Dedifferentiated amniotic fluid mesenchymal stem cell (primary cell): ENCODE results near the gene NOL4L.

Experiments
- DNase-seq: peaks from one replicate; pipeline ENCODE4 v3.0.0-alpha.2; 2016; ENCODE audit errors: extremely low spot score

NOL4L gene

DNA sequence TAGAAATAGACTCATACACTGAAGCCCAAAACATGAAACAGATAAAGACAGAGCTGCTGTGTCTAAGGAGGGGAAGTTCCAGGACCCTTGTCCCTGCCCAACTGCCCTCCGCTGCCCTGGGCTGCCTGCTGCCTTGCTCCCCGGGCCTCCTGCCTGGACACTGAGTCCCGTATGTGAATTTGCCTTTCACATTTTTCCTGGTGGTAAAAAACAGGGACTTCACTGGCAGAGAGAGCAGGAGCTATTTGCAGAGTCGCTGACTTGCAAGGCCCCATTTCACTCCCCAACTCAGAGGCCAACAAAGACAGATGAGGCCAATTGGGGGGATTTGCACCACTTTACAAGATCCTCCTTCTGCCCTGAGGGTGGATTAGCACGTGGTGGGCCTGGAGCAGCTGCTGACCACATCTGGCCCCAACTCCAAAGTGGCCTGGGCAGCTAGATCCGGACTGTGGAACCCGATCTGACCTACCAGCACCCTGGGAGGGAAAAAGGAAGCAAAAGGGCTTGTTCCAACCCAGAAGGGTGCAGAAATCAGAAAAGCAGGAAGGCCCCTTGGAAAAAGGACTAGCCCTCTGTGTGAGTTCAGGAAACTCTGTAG lies 61.4 kb downstream of the NOL4L start:
- DNase-seq: no peak

DNA sequence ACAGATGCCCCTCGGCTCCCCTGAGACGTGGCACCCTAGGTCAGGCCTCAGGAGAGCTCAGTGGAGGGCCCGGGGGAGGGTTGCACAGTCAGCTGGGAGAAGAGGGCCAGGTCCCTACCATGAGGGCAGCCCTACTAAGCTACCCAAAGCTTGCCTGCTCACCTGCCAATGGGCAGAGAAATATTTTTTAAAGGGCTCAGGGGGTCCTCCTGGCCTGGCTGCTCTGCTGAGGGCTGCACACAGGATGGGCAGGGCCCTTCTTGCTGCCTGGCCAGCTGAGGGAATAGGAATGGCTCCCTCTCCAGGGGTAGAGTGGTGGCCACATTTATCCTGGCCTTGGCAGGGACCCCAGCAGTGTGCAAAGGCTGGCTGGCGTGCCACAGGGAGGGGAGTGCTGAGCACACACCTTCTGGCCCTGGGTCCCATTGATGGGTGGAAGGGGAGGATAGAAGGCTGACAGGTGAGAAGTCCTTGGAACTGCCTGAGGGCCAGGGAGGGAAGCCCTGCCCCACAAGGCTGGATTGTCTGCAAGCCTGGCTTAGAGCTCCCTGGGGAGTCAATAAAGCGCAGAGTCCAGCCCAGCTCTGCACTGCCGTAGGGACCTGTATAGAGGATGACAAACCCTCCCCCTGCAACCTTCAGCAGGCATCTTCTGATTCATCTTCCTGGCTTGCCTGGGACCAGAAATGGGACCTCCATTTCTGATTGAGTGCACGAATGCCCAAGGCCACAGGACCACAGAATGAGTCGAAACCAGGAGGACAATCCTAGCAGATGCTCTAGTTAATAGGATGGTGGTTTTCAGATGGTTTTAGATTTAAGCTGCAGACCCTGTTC lies 62.1 kb downstream of the NOL4L start:
- DNase-seq: no peak

DNA sequence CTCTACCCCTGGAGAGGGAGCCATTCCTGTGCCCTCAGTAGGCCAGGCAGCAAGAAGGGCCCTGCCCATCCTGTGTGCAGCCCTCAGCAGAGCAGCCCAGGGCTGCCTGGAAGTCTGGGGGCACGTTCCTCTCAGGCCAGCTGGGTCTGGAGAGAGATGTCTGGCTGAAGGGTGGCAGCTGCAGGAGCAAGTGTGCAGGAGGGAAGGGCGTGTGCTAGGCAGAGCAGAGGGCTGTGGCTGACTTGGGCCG lies 62.7 kb downstream of the NOL4L start:
- no peak for DNase-seq

DNA sequence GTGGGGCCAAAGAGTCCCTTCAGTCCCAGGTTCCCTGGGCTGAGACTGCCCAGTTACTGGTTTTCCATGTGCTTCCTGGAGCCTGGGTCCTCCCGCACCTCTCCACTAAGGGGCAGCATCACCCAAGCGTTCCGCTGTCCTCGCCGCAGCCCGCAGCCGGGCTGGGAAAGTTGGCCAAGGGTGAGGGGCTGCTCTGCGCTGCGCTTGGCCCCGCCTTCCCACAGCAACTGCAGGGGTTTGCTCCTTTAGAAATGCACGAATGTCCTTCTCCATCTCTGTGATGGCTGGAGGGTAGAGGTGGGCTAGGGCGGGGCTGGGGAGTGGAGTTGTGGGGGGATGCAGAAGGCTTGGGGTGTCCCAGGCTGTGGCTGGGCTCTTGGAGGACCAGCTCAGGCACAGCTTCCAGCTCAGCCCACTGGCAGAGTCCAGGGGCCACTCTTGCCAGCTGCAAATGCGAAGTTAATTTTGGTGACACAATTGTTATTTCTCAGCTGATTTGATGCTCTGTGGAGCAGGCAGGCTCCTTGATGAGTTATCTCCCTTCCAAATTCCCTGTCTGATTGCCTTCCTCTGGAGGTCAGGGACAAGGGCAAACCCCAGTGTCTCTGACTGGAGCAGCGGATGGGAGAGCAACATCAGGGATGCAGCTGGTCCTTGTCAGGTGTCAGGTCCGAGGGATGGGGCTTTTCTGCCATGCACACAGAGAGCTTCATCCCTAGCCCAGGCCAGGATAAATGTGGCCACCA lies 63.2 kb downstream of the NOL4L start:
- peak; percentile 26 for DNase-seq

DNA sequence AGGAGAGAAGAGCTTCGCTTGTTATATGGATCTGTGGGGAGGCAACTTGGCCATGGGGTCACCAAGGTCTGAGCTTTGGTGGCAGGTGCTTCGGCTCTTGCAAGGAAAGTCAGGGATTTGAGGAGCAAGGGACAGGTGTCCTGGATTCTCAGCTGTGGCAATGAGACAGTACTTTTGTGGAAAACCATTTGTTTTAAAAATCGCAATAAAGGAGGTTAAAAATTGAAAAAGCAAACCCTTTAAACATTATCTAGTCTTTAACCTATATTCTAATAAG lies 64.3 kb downstream of the NOL4L start:
- DNase-seq: no peak

DNA sequence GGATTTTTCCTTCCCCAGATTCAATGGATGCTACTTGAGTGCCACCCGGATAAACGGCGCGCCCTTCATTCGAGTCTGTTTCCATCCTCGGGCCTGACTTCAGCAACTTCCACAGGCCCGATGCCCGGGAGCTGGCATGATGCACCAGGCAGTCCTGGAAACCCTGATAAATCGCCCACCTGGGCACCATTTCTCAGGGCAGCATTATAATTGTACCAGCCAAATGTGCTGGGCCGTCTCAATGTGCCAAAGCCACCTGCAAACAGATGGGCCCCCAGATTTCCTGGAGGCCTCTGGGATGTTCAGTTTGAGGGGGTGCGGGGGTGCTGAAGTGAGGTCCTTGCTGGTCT lies 65.8 kb downstream of the NOL4L start:
- DNase-seq: no peak

DNA sequence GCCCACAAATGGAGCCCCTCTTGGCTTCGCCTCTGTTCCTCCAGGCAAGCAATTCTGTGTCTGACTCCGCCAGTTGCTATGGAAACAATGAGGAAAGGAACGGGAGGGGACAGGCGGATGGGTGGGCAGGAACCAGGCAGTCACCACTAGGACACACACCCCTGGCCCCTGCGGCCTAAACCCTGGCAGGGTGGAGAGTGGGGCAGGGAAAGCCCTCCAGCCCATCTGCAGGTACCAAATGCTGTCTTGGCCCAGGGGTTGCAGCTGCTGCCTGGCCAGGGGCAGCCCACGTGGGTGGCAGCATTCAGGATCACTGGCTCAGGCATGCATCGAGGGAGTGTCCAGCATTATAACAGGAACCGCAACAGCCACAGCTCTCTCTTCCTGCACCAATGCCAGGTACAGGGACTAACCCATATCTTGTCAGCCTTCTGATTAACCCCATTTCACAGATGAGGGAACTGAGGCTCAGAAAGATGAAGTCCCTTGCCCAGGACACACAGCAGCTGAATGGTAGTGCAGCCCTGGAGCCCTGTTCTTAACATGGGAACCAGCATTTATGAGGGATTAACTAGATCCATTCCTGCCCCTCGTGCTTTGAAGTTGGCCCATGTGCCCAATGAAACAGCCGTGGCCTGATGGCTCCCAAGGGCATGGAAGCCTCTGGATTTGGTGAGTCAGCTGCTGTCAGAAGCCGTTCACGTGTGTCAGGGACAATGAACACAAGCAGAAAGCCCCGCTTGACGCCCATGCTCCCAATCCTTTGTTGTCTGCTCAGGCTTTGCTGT lies 66.3 kb downstream of the NOL4L start:
- DNase-seq: no peak

DNA sequence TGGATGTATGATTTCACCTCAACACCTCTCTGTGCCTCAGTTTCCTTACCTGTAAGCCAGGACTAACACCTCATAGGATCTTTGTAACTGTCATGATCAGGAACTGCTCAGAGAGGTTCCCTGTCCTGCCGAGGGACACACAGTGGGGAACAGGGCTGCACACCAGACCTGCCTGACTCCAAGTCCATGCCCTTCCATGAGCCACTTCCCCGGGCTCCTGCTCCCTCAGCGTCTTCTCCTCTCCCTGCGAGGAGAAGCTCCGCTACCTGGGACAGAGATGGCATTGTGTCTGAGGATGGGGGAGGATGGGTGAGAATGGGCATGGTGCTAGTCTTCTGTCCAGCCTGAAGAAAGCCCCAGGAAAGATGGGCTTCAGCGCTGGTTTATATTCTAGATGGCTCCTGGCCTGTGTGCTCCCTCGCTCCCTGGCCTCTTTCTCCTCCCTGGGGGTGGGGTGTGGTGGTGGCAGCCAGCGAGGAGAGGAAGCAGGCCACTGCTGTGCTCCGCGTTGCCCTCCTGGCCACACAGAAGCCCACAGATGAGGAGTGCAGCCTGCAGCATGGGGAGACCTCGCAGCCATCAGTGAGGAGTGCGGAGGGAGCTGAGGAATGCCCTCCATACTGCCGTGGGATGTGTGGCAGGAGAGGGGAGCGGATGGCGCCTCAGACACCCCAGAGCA lies 67.1 kb downstream of the NOL4L start:
- DNase-seq: no peak

GRCh38 chr20:32517518-32517873 lies 67.6 kb downstream of the NOL4L start:
- no peak for DNase-seq

DNA sequence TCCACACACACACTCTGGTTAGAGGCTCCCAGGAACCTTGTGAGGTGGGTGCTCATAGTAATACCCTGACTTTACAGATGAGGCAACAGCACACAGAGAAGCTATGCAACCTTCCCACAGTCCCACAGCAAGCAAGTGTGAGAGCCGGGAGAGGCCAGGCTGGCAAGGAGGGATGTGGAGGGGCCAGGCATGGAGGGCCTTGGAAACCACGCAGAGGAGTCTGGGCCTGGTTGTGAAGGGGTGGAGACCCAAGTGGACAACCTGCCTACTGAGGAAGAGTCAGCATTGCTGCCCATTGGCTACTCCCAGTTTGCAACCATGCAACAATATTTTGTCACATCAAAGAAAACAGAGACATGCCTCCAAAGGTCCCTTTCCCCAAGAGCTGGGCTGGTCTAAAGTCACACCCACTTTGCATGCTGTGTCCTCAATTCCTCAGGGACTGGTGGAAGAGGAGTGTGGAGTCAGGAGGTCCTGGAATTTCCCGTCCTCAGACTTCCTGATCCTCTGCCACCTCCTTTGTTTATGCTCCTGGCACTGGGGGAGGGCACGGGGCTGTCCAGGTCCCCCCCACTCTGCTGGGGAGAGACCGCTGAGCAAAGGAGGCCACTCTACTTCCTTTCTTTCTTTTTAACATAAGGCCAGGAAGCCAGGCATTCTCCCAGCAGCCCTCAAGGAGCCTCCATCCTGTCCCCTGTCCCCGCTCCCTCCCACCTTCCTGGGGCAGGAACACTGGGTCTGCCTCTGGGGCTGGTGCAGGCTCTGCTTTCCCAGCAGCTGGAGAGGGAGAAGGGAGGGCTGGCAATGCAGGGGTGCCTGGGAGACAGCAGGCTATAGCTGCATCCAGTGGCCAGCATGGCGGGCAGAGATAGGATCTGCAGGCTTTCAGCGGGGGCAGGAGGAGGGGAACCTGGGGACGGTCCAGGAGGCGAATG lies 68.3 kb downstream of the NOL4L start:
- DNase-seq: no peak

GRCh38 chr20:32515631-32516101 lies 69.5 kb downstream of the NOL4L start:
- no peak for DNase-seq

GRCh38 chr20:32514760-32515159 lies 70.4 kb downstream of the NOL4L start:
- DNase-seq: no peak

- DNase-seq: no peak
Observed at GRCh38 chr20:32513031-32513866, 71.9 kb downstream of the NOL4L start.

DNA sequence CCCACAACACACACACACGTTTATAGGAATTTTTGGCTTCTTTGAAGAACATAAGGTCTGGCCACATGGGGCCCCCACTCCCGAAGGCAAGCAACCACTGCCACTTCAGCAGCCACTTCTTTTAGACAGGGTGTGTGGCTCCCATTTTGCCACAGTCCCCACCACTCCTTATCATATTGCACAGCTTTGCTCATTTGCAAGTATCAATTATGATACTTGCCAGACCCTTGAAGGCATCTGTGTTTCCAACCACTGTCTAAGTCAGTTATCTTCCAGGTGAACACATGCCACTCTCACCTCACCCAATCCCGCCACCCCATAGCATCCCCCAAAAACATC lies 73.1 kb downstream of the NOL4L start:
- DNase-seq: no peak

DNA sequence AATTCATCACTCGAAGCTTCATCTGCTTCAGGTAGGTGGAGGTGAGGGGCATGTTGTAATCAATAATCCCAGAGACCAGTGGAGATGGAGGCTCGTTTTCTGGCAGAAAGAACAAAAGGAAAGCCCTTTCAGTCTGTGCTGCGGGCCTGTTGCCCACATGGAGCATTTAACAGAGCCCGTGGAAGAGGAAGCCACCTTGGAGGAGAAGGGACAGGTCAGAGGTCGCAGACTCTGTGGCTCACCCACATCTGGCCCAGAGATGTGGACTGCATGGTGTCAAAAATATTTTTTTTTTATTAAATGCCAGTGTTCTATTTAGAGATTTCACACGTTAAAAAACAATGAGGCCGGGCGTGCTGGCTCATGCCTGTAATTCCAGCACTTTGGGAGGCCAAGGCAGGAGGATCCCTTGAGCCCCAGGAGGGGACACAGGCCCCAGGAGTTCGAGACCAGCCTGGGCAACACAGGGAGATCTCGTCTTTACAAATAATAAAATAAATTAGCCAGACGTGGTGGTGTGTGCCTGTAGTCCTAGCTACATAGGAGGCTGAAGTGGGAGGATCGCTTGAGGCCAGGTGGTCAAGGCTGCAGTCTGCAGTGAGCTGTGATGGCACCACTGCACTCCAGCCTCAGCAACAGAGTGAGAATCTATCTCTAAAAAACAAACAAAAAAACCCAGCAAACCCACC lies 73.6 kb downstream of the NOL4L start:
- DNase-seq: no peak

GRCh38 chr20:32510601-32511357 lies 74.4 kb downstream of the NOL4L start:
- no peak for DNase-seq

DNA sequence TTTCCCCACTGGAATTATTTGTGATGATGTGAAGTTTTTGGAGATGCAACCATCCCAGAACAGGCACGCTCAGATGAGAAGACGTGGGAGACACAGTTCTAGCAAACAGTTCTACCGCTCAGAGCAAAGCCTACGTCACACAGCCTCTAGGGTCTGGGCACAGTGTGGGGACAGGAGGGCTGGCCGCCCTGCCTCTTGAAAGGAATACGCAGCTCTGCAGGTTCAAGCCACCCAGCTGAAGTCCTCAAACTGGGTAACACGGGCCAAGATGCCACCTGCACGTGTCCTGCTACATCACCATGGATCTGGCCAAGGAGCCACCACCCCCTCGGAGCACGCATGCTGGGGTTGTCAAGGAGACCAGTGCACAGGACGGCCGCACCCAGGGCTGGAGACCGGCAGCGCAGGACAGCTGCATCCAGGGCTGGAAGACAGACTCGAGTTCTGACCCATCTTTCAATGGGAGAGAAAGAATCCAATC lies 75.0 kb downstream of the NOL4L start:
- no peak for DNase-seq

DNA sequence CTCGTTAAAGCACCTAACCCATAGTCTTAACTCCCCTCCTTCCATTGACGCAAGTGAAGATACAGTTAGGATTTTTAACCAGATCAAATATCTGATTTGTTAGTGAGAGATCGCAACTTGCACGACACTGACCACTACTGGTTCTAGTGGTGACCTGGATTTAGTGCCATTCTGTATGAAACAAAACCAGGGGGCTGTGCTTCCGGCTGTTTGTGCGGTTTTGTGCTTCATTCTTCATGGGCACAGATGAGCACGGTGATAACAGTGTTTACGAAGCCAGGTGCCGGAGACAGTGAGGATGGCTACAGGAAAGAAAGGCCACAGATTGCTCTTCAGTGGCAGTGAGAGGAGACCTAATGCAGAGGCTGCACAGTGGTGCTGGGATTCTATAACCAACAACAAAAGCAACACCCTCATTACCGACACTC lies 75.5 kb downstream of the NOL4L start:
- no peak for DNase-seq

- no peak for DNase-seq
Observed at GRCh38 chr20:32508775-32509119, 76.4 kb downstream of the NOL4L start.
